WTC11 (cell line): ENCODE data around the gene CLDN6. TPM values are rescaled to one million over a fixed set of nuclear protein-coding genes. Genes with fewer than 3 reads are reported as not detected.

ENCODE experiments used
- ATAC-seq: fragments of 200-7000 bp; cut with Tn5 transposase; 2 replicates; pipeline ENCODE4 v1.10.0; 2021; ENCODE audit warnings: mild to moderate bottlenecking, moderate library complexity
- Bru-seq: library from RNA; stranded (reverse); fragments of 400-500 nt; gene quantifications from one replicate; lab custom pipeline; 2021; lab: Mats Ljungman, UMichigan
- CTCF ChIA-PET: fragments of 300-600 bp; sonication (Branson Sonifier 250); formaldehyde crosslinking; loops from one replicate; lab custom pipeline; 2021; ENCODE audit warnings: antibody characterized with exemption; lab: Charles Lee
- POLR2A ChIA-PET: fragments of 350-600 bp; sonication (Branson Sonifier 250); formaldehyde crosslinking; loops from one replicate; lab custom pipeline; 2021; ENCODE audit warnings: antibody characterized with exemption; lab: Charles Lee
- DNase-seq: peaks from one replicate; pipeline ENCODE4 v3.0.0; 2021; ENCODE audit warnings: low spot score
- H3K27ac Mint-ChIP-seq: 2 replicates; pipeline ENCODE4 v1.8.0; 2021; ENCODE audit warnings: mixed read lengths
- H3K27me3 Mint-ChIP-seq: 2 replicates; pipeline ENCODE4 v1.8.0; 2021; ENCODE audit warnings: low read depth, mild to moderate bottlenecking, moderate library complexity, mixed read lengths
- H3K36me3 Mint-ChIP-seq: 2 replicates; pipeline ENCODE4 v1.8.0; 2021; ENCODE audit warnings: mixed read lengths
- H3K4me1 Mint-ChIP-seq: 2 replicates; pipeline ENCODE4 v1.8.0; 2022; ENCODE audit warnings: mixed read lengths
- H3K4me3 Mint-ChIP-seq: 2 replicates; pipeline ENCODE4 v1.8.0; 2021; ENCODE audit warnings: mild to moderate bottlenecking, moderate library complexity, mixed read lengths
- H3K9me3 Mint-ChIP-seq: 2 replicates; pipeline ENCODE4 v1.8.0; 2021; ENCODE audit warnings: mixed read lengths
- CREB1 ChIP-seq: sonication (generic); formaldehyde crosslinking; IDR thresholded peaks from 2 replicates; pipeline ENCODE4 v1.8.0; 2023; ENCODE audit warnings: mild to moderate bottlenecking, missing genetic modification reagents
- E2F5 ChIP-seq: sonication (generic); formaldehyde crosslinking; IDR thresholded peaks from 2 replicates; pipeline ENCODE4 v1.8.1; 2022; ENCODE audit warnings: mild to moderate bottlenecking, moderate library complexity, missing genetic modification reagents
- EMX1 ChIP-seq: fragments of 250-450 bp; sonication (Bioruptor Pico); IDR thresholded peaks from 2 replicates; pipeline ENCODE4 v1.8.0; 2021; ENCODE audit warnings: mild to moderate bottlenecking
- FOXJ3 ChIP-seq: sonication (generic); formaldehyde crosslinking; IDR thresholded peaks from 2 replicates; pipeline ENCODE4 v1.9.0; 2021; ENCODE audit warnings: missing genetic modification reagents, mild to moderate bottlenecking, borderline replicate concordance
- FOXP1 ChIP-seq: sonication (generic); formaldehyde crosslinking; IDR thresholded peaks from 2 replicates; pipeline ENCODE4 v1.8.0; 2022; ENCODE audit warnings: missing genetic modification reagents, mild to moderate bottlenecking, moderate library complexity, borderline replicate concordance
- GABPB1 ChIP-seq: sonication (generic); formaldehyde crosslinking; IDR thresholded peaks from 2 replicates; pipeline ENCODE4 v1.8.1; 2023; ENCODE audit warnings: mild to moderate bottlenecking, missing genetic modification reagents
- JAZF1 ChIP-seq: fragments of 250-450 bp; sonication (Bioruptor Pico); IDR thresholded peaks from 2 replicates; pipeline ENCODE4 v1.9.0; 2021; ENCODE audit warnings: moderate library complexity, mild to moderate bottlenecking, inconsistent platforms
- JUN ChIP-seq: sonication (generic); formaldehyde crosslinking; IDR thresholded peaks from 2 replicates; pipeline ENCODE4 v1.8.0; 2023; ENCODE audit warnings: mild to moderate bottlenecking, missing genetic modification reagents
- MYBL2 ChIP-seq: sonication (generic); formaldehyde crosslinking; IDR thresholded peaks from 2 replicates; pipeline ENCODE4 v1.8.1; 2023; ENCODE audit warnings: mild to moderate bottlenecking, moderate library complexity, missing genetic modification reagents
- NFE2L1 ChIP-seq: sonication (generic); formaldehyde crosslinking; IDR thresholded peaks from 2 replicates; pipeline ENCODE4 v1.8.1; 2023; ENCODE audit warnings: missing genetic modification reagents
- NR2C2 ChIP-seq: sonication (generic); formaldehyde crosslinking; IDR thresholded peaks from 2 replicates; pipeline ENCODE4 v1.8.0; 2022; ENCODE audit warnings: mild to moderate bottlenecking, missing genetic modification reagents
- RORB ChIP-seq: fragments of 250-450 bp; sonication (Bioruptor Pico); IDR thresholded peaks from 2 replicates; pipeline ENCODE4 v1.9.0; 2021; ENCODE audit warnings: mild to moderate bottlenecking
- TEAD4 ChIP-seq: sonication (generic); formaldehyde crosslinking; IDR thresholded peaks from 2 replicates; pipeline ENCODE4 v1.8.0; 2022; ENCODE audit warnings: mild to moderate bottlenecking, missing genetic modification reagents
- ZNF121 ChIP-seq: sonication (generic); formaldehyde crosslinking; IDR thresholded peaks from 2 replicates; pipeline ENCODE4 v1.8.0; 2023; ENCODE audit warnings: missing genetic modification reagents
- ZNF263 ChIP-seq: sonication (generic); formaldehyde crosslinking; IDR thresholded peaks from 2 replicates; pipeline ENCODE4 v1.8.1; 2022; ENCODE audit warnings: low read depth, mild to moderate bottlenecking, moderate library complexity, missing genetic modification reagents
- ZNF416 ChIP-seq: fragments of 250-450 bp; sonication (Bioruptor Pico); IDR thresholded peaks from 2 replicates; pipeline ENCODE4 v1.9.0; 2021; ENCODE audit warnings: mild to moderate bottlenecking, inconsistent platforms
- ZNF532 ChIP-seq: fragments of 250-450 bp; sonication (Bioruptor Pico); IDR thresholded peaks from 2 replicates; pipeline ENCODE4 v1.9.0; 2021; ENCODE audit warnings: mild to moderate bottlenecking, borderline replicate concordance
- long read RNA-seq, 3 experiments: library from RNA in 1 of 3; library from capped mRNA in 1 of 3; library from polyadenylated mRNA in 1 of 3; unstranded in 2 of 3; stranded (forward) in 1 of 3; transcript quantifications; one replicate each; pipeline ENCODE4 v2.0.0, GENCODE V29; 2021
- total RNA-seq: library from RNA; stranded (reverse); gene quantifications from 3 replicates; pipeline ENCODE4 v1.2.3, GENCODE V29; 2021
- TF ChIP-seq, protein P1 (sequence below): fragments of 250-450 bp; sonication (Bioruptor Pico); IDR thresholded peaks from 2 replicates; pipeline ENCODE4 v1.9.0; 2021; ENCODE audit warnings: mild to moderate bottlenecking
- TF ChIP-seq, protein P2 (sequence below): sonication (generic); formaldehyde crosslinking; IDR thresholded peaks from 2 replicates; pipeline ENCODE4 v1.8.1; 2023; ENCODE audit warnings: mild to moderate bottlenecking, moderate library complexity, missing genetic modification reagents
- TF ChIP-seq, protein P3 (sequence below): sonication (generic); formaldehyde crosslinking; IDR thresholded peaks from 2 replicates; pipeline ENCODE4 v1.8.0; 2023; ENCODE audit warnings: mild to moderate bottlenecking, missing genetic modification reagents
- TF ChIP-seq, protein P4 (sequence below): sonication (generic); formaldehyde crosslinking; IDR thresholded peaks from 2 replicates; pipeline ENCODE4 v1.8.1; 2022; ENCODE audit warnings: missing genetic modification reagents, borderline replicate concordance

The CLDN6 gene, protein sequence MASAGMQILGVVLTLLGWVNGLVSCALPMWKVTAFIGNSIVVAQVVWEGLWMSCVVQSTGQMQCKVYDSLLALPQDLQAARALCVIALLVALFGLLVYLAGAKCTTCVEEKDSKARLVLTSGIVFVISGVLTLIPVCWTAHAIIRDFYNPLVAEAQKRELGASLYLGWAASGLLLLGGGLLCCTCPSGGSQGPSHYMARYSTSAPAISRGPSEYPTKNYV
- total RNA-seq (746 to 778 TPM (median 775 TPM) in 3 replicates), Bru-seq, nascent RNA (percentile 98 among the genes with signal in this experiment)
- long read RNA-seq, experiment 1, transcript CLDN6-201 (2 exons, 1,369 nt) = major isoform, 1,444 of 1,589 reads
- long read RNA-seq, experiment 1, transcript CLDN6-203 (3 exons, 461 nt) = minor isoform, 12 of 1,589 reads
- long read RNA-seq, experiment 1, partial matches to known transcripts = 111 of 1,589 reads
- long read RNA-seq, experiment 1, other reads (novel, unspliced or antisense) = 22 of 1,589 reads
- long read RNA-seq, experiment 2, transcript CLDN6-201 (2 exons, 1,369 nt) = major isoform, 253 of 1,326 reads
- long read RNA-seq, experiment 2, partial matches to known transcripts = 1,063 of 1,326 reads
- long read RNA-seq, experiment 2, other reads (novel, unspliced or antisense) = 7 of 1,326 reads
- long read RNA-seq, experiment 3, transcript CLDN6-201 (2 exons, 1,369 nt) = major isoform, 1,799 of 1,971 reads
- long read RNA-seq, experiment 3, partial matches to known transcripts = 0 of 1,971 reads
- long read RNA-seq, experiment 3, other reads (novel, unspliced or antisense) = 172 of 1,971 reads

DNA sequence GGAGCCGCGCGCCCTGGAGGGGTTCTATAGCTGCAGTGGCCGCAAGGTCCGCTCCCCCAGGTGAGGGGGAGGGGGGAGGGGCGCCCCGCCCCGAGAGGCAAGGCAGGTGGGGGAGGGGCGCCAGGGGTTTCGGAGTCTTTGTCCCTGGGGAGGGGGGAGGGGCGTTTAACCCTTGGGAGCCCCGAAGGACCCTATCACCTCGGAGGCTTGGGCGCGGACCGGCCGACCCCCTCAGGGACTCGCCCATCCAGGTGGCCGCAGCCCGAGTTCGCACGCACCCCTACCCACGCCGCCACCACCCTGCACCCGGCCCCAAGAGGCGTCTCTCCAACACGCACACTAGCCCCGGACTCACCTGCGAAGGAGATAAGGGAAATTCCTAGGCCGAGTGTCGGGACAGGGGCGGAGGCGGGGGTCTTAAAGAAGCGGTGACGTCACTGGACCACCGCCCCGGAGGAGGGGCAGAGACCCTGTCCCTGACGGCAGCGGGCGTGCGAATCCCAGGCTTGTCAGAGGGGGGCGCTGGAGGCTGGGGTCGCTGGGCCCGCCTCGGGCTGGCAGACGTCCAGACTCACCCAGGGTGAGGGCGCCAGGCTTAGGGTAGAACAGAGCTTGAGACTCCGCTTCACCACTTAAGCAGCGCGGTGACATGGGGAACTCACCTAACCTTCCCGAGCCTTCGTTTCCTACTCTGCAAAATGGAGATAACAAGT, at the start of gene CLDN6:
Gene CLDN6, minus strand, starts transcription at position 390 of the 713 bp plus-strand sequence. CDS start 2,162 bp downstream, outside the sequence.
- Mint-ChIP-seq H3K9me3 (no peaks in the 10 kb centered on the region), H3K36me3 (peaks cover 21% of the 10 kb centered on the region), H3K27me3 (peaks cover 5% of the 10 kb centered on the region; the same call in 1 of the 2 replicates), H3K4me1 (peaks cover 69% of the 10 kb centered on the region), H3K4me3 (peak within 1 kb of the TSS; percentile 93), H3K27ac (peak within 1 kb of the TSS; percentile 96)
- ChIA-PET POLR2A (interaction anchor here (0.8 to 17.1 kb wide), 5 partner anchors 12 to 40 kb away, joined by 3 to 502 read pairs (median 8); partner anchors contain the start of gene CLDN9), CTCF (interaction anchor here (0.5 to 8.6 kb wide), 18 partner anchors 11 to 180 kb away, joined by 3 to 360 read pairs (median 4); partner anchors contain the start of genes CLDN9, KREMEN2 and ZSCAN10)
- DNase-seq (peak; percentile 99), ATAC-seq (peak; percentile 49)
- TF ChIP-seq RORB (no peak), JAZF1 (CRISPR knock-in tag) (no peak), NFE2L1 (CRISPR knock-in tag) (no peak), GABPB1 (no peak), MYBL2 (no peak), ZNF121 (CRISPR knock-in tag) (no peak), ZNF532 (no peak), ZNF263 (peak; percentile 25; the same call in 1 of the 2 replicates), NR2C2 (CRISPR knock-in tag) (no peak), TEAD4 (CRISPR knock-in tag) (no peak), JUN (CRISPR knock-in tag) (no peak), ZNF416 (CRISPR knock-in tag) (peak; percentile 12; the same call in 1 of the 2 replicates), E2F5 (CRISPR knock-in tag) (peak; percentile 72), EMX1 (CRISPR knock-in tag) (no peak), CREB1 (0 out of 2 replicates have a peak, but pooled peaks have one; percentile 16), FOXJ3 (CRISPR knock-in tag) (no peak), FOXP1 (CRISPR knock-in tag) (peak; percentile 26; the same call in 1 of the 2 replicates)
- TF ChIP-seq, protein P1, sequence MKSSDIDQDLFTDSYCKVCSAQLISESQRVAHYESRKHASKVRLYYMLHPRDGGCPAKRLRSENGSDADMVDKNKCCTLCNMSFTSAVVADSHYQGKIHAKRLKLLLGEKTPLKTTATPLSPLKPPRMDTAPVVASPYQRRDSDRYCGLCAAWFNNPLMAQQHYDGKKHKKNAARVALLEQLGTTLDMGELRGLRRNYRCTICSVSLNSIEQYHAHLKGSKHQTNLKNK = 0 out of 2 replicates have a peak, but pooled peaks have one; percentile 12
- TF ChIP-seq, protein P2, sequence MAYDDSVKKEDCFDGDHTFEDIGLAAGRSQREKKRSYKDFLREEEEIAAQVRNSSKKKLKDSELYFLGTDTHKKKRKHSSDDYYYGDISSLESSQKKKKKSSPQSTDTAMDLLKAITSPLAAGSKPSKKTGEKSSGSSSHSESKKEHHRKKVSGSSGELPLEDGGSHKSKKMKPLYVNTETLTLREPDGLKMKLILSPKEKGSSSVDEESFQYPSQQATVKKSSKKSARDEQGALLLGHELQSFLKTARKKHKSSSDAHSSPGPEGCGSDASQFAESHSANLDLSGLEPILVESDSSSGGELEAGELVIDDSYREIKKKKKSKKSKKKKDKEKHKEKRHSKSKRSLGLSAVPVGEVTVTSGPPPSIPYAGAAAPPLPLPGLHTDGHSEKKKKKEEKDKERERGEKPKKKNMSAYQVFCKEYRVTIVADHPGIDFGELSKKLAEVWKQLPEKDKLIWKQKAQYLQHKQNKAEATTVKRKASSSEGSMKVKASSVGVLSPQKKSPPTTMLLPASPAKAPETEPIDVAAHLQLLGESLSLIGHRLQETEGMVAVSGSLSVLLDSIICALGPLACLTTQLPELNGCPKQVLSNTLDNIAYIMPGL = peak; percentile 79
- TF ChIP-seq, protein P3, sequence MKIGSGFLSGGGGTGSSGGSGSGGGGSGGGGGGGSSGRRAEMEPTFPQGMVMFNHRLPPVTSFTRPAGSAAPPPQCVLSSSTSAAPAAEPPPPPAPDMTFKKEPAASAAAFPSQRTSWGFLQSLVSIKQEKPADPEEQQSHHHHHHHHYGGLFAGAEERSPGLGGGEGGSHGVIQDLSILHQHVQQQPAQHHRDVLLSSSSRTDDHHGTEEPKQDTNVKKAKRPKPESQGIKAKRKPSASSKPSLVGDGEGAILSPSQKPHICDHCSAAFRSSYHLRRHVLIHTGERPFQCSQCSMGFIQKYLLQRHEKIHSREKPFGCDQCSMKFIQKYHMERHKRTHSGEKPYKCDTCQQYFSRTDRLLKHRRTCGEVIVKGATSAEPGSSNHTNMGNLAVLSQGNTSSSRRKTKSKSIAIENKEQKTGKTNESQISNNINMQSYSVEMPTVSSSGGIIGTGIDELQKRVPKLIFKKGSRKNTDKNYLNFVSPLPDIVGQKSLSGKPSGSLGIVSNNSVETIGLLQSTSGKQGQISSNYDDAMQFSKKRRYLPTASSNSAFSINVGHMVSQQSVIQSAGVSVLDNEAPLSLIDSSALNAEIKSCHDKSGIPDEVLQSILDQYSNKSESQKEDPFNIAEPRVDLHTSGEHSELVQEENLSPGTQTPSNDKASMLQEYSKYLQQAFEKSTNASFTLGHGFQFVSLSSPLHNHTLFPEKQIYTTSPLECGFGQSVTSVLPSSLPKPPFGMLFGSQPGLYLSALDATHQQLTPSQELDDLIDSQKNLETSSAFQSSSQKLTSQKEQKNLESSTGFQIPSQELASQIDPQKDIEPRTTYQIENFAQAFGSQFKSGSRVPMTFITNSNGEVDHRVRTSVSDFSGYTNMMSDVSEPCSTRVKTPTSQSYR (CRISPR knock-in tag) = peak; percentile 97
- TF ChIP-seq, protein P4, sequence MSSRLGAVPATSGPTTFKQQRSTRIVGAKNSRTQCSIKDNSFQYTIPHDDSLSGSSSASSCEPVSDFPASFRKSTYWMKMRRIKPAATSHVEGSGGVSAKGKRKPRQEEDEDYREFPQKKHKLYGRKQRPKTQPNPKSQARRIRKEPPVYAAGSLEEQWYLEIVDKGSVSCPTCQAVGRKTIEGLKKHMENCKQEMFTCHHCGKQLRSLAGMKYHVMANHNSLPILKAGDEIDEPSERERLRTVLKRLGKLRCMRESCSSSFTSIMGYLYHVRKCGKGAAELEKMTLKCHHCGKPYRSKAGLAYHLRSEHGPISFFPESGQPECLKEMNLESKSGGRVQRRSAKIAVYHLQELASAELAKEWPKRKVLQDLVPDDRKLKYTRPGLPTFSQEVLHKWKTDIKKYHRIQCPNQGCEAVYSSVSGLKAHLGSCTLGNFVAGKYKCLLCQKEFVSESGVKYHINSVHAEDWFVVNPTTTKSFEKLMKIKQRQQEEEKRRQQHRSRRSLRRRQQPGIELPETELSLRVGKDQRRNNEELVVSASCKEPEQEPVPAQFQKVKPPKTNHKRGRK (CRISPR knock-in tag) = no peak
